Activated gamma-delta T cell treated with Interleukin-2 at 50 U/mL for 16 hours (primary cell): ENCODE results near the gene PAX2.

Source experiments
- DNase-seq: peaks from one replicate; pipeline ENCODE4 v3.0.0-alpha.2; 2020

Gene PAX2

DNA sequence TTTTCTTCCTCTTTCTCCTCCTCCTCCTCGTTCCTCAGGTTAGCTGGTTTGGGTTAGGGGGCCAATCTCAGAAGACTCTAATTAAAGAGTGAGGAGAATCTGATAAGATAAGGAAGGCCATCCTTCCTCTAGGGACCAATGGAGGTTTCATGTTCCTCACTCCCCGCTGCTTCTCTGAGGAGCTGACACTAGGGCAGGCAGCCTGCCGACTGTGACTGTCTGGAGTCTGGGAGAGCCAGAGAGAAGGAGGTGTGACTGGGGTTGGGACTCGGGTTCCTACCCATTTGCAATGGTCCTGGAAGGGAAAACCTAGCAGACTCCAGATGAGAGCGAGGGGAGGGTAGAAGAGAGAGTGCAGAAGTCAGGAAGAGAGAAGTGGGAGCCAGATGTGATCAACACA is 15.3 kb downstream of the PAX2 start:
- DNase-seq, result no peak

DNA sequence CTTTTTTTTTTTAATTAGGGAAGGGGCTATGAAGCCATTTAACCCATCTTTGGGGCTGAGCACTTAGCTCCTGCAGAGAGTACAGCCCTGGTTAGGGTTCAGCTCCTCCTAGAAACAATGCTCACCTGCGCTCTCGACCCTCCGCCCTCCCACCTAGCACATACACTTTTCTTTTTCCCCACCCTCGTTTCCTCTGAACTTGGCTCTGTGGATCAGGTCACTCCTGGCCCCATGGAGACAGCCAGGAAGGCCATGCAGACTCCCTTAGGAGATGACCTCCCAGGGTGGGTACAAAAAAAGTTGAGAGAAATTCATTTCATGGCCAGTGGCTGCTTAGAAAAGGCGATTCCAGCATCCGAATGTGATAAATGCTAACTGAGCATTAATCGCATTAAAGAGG is 15.8 kb downstream of the PAX2 start:
- DNase-seq, result no peak

DNA sequence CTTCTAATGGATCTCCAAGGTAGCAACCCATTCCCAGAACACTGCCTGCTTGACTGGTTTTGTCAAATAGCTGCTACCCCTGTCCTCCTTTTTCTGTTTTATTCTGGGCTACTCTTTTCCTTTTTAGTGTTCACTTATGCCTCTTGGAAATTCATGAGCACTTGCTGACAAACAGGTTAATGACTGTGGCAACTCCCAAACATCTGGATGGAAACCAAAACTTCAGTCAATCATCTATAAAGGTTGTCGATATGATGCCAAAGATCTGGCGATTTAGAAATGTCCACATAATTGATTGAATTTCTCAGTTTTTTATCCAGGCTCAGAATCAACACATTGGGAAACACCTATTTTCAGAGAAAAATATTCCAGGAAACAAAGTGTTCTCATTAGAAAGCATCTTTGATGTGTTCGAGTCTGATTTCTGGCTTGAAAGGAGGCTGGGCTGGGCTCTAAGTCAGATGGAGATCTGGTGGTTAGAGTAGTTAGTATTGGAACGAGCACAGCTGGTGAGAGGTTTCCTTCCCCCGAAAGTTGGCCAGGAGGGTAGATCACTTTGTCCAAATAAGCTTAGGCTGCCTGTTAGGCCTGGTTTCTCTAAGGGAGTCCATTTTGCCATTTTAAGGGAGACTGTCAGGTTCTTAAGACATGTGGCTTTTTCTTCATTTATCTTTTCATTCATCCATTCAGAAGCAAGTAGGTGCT is 17.8 kb downstream of the PAX2 start:
- DNase-seq, result no peak

DNA sequence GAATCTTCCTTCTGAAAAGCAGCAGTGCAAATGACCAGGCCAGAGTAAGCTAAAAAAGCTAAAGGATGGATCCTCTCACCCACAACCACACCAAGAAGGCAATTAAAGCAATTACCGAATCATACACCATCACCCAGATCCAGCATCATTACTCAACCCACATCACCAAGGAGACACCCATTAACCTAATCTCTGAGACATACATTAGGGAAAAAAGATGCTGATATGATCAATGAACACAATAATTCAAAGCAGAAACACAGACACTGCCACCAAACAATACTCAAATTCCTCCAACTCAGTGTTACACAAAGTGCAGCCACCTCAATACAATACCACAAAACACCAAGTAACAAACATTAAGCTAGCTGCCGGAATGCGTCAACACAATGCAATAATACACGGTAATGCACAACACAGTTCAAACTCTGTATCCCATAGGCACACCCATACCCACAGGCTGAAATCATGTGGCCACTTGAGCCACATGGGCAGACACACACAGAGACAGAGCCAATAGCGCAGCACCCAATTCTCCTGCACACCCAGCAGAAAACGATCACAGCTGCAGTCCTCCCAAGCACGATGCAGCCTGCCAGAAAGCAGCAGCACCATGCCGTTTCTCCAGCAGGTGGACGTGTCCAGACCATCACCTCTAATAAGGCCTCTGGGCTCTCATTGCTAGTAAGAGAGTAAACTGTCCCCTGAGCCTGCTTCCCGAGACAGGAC is 21.5 kb downstream of the PAX2 start:
- DNase-seq, result no peak

DNA sequence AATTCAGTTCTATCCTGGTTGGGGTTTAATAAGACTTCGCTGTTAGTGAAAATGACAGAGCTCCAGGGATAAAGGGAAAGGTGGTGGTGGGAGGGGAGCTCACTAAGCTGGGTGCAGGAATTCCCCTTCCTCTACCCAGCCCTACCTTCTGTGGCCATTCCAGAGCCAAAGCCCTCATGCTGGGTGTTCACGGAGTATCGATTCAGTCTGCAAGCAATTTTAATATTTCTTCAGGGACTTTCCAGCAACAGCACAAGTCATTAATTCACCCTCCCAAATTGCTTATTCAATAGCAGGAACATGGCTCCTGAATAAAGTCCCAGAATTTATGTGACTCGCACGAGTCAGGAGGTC is 22.0 kb downstream of the PAX2 start:
- DNase-seq, result no peak

DNA sequence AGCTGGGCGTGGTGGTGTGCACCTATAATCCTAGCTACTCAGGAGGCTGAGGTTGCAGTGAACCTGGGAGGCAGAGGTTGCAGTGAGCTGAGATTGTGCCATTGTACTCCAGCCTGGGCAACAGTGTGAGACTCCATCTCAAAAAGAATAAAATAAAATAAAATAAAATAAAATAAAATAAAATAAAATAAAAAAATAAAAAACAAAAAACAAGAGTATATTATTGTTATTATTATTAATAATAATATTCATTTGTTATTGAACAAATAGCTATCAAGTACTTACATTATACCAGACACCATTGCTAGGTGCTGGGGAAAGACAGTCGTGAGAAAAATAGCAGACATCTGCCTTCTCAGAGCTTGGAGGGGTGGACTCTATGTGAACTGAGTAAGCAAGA is 24.1 kb downstream of the PAX2 start:
- no peak for DNase-seq

DNA sequence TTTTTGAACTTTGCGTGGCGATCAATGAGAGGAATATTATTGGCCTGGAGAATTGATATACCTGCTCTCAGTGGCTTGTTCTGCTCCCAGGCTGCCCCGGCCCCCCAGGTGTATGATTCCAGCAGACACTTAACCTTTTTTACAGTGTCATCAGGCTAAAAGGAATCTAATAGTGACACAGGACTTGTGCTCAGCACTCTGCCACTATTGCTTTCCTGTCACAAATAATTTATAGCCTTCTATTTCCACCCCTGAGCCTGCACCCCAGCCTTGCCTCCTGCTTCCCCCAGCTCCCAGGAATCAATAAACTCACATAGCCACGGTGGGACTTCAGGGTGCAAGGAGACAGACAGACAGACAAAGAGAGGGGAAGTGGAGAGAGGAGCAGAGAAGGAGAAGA is 28.3 kb downstream of the PAX2 start:
- DNase-seq, result no peak

DNA sequence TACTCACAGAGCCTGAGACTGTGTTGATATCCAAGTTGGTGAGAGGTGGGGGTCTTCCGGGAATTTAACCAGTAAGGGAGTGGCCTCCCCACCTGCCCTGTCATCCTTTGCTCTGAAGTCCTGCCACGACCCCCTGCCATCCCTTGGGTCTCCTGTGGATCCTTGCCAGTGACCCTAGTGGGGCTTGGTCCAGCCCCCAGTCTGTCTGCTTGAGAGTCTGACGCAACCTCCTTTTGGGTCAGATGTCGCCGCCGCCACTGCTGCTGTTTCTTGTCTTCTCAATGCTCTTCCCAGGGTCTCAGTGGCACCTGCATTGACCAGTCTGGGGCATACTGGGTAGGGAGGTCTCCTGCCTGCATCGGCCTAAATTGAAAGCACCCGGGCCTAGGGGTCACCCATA is 28.8 kb downstream of the PAX2 start:
- DNase-seq, result no peak

DNA sequence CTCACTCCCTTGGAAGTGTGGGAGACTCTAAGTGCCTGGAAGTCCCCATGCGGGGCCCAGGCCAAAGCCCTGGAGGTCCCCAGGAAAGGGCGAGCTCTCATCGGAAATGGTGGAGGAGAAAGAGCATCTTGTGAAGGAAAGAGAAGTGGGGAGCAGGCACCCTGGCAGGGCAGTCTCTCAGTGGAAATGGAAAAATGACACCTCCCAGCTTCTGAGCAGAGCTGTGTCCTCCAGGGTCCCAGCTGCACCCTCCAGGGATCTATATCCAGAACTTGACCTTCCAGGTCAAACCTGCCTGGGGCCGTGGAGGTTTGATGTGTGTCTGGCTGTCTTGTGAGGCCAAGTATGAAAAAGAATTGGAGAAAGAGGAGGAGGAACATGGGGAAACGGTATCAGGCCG is 29.5 kb downstream of the PAX2 start:
- DNase-seq, result no peak

DNA sequence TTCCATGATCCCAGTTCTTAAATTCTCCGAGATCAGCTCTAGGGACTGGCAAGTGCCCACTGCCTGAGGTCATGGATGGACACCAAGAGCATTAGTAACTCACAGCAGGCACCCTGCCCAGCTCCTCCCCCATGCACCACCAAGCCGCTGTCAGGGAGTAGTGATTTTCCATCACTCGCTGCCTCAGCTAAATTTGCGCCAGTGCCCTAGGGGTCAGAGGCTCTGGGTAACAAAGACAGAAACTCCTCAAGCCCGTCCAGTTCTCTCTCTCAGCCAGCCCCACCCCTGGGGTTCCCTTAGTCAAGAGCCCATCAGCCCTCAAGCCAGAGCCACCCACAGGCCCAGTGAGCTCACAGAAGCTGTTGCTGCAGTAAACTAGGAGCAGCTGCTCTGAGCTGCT is 30.0 kb downstream of the PAX2 start:
- DNase-seq, result no peak

DNA sequence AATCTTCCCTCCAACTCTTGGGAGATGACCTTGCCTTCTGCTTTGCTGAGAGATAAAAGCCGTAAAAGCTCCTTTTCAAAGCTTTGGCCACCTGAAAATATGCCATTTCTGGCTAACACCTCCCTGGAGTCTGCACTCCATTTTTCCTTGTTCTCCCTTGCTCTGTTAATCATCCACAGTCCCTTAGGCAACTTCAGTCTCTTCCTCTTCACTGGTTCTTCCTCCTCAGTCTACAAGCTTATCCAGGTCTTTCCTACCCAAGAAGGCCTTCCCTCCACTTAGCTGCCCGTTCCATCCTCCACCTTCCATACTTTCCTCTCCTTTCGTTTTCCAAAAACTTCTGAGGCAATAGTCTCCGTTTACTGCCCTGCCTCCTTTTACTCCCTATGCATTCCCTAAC is 30.5 kb downstream of the PAX2 start:
- DNase-seq, result no peak

DNA sequence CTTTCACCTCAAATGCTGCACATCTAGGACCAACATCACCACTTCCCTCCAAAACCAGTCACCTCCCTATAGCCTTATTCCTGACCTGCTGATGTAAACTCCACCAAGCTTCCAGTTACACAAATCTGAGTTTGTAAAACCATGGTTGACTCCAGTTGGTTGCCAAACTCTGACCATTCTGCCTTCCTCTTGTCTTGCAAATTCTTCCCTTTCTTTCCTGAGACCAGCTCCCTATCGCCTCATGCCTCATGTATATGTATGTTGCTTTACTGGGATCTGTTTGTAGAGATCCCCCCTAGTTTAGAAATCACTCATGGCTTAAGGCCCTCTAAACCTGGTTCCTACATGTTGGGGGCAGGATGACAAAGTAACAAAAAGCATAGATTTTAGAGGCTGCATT is 31.3 kb downstream of the PAX2 start:
- DNase-seq, result no peak

DNA sequence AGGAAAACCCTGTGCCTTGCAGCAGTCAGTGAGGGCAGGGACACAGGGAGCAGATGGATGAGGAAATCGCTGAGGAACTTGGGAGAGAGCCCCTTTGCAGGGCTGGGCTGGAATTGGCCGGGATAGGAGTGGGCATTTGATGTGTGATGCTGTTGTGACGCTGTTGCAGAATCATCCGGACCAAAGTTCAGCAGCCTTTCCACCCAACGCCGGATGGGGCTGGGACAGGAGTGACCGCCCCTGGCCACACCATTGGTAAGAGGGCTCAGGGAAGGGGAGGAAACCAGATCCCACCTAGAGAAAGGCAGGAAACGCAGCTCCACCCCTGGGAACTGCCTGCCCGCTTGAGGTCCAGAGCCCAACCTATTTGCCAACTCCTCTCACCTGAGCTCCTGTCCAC is 33.9 kb downstream of the PAX2 start:
- no peak for DNase-seq

DNA sequence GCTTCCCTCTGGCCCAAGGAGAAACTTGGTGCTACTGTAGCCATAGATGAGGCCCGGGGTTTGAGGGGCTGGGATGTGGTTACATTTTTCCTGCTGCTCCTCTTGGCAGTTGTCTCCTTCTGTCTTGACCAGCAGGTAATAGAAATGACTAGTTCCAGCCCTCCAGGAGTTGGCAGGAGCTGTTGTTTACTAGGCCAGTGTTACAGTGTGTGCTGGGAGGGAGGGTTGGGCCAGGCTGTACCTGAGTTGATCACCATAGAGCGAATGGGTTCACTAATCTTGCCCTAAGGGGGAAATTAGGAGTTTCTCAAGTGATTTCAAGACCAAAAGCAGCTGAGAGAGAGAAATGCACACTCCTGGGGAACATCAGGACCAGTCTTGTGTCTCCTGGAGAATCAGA is 34.9 kb downstream of the PAX2 start:
- no peak for DNase-seq

DNA sequence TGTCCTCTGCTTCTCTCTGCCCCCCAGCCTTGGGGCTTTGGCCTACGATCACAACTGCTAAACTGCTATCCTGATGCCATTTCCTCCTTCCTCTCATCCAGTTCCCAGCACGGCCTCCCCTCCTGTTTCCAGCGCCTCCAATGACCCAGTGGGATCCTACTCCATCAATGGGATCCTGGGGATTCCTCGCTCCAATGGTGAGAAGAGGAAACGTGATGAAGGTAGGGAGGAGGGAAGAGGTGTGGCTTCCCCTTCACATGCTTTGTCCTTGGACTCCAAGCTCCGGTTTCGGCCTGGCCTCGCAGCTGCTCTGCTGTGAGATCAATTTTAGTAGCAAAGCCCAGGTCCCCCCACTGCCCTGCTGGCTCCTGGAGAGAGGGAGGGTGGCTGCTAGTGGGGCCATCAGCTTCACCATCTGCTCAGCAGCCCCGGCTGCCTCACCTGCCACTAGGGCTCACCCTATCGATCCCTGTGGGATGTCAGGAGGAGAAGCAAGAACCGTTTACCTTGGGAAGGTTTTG is 35.8 kb downstream of the PAX2 start:
- no peak for DNase-seq

DNA sequence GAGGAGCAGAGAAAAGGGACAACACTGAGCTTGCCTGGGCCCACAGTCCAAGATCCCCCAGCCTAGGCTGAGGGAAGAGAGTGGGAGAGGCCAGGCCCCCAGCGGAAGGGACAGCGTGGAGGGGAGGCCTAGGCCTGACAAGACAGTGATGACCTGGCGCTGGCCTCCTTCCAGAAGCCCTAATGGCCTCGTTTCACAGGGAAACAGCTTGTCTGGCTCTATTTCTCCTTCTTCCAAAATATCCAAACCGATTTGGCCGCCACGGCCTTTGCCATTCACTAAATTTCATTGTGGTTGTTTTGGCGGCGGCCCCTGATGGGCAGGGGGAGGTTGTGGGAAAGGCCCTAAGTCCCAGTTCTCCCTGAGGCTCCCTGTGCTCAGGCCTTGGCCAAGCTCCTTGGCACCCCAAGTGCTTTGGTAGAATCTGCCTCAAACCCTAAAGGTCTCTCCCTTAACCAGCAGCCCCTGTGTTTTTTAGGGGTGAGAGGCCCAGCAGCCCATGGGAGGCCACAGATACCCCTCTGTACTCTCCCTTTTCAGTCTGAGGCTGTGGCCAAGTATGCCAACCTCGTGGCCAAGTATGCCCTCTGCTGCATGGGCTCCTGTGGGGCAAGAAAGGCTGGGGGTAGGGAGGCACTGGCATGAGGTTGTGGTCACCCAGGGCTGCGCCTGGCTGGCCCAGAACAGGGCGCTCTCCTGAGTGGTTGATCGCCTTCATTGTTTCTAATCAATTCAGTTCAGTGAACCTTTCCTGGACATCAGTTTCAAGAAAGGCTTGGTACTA is 37.3 kb downstream of the PAX2 start:
- no peak for DNase-seq

DNA sequence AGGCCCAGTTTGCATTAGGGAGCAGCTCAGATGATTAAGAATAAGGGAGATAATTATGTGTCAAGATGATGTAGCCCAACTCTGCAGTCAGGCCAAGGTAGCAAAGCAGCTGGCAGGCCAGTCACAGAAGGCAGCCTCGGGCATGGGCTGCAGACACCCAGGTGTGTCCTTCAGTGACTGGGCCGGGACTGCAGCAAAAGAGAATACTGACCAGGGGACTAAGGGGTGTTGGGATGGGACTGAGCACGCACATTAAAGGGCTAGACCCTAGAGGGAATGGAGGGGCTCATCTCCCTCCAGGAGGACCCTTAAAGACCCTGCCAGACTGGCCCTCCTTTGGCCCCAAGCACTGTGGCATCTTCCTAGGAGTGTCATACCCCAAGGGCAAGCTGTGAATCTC is 38.7 kb downstream of the PAX2 start:
- DNase-seq, result no peak

DNA sequence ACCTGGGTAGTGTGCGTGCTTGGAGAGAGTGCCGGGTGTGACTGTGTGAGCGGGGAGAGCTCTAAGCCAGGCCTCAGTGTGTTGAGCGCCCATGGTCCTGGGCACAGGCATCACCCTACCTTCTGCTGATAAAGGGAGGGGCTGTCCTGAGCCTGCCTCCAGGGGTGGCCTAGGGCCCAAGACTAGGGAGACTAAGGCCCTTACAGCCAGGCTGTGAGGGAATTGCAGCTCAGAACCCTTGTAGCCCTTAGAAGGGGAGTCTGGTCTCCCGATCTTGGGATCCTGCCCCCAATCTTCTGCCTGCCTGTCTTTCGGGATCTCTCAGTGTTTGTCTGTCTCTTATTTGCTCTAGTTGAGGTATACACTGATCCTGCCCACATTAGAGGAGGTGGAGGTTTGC is 41.2 kb downstream of the PAX2 start:
- DNase-seq, result no peak

DNA sequence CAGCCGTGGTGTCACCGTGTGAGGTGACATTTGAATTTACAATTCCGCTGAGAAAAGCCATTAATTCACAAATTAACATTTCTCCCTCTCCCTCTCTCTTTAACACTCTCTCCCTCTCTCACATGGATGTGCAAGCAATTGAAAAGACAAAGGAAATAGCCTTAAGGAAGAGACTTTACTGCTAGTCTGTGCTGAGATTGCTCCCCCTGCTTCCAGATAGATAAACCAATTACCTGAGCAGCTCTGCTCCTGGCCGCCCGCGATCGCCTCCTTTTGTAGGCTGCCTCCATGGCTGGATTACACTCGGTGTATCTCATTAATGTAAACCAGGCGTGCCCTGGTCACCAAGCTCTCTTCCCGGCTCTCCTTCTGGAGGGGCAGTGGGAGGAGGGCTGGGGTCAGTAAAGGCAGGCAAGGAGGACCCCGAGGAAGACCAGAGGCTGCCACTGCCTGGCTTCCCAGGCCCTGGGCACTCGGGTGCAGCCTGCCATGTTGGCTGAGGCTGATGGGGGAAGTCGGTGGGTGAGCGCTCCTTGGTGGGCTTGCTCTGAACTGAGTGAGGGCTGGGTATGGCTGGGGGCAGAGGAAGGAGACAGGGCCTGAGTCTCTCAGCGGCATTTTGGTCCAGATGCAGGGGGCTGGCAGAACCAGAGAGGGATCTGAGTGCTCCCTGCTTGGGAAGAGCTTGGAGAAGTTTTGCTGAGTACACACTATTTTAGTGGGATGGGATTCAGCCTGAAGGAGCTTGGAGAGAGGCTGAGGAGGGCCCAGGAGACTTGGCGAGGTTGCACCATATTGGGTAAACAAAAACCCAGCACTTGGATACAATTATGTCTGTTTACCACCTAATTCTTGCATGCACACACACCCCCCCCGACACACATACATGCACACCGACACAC is 42.9 kb downstream of the PAX2 start:
- DNase-seq, result no peak

DNA sequence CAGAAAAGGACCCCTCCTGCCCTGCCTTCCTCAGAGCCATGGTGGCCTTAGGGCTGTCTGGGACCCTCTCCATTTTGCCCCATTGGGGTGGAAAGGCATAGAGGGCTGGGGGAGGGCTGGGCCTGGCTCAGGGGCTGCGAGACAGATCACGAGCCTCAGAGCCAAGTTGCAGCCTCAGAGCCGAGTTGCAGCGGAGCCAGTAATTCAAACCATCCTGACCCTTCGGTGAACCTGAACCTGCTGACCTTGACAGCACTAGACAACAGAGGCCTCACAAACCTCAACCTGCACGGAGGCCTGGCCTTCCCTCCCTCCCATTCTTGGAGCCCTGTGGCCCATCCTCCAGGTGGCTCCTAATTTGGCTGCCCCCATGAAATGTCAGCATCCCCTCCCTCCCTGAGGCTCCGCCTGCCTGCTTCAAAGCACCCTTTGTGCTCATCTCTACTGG is 45.4 kb downstream of the PAX2 start:
- DNase-seq, result no peak

DNA sequence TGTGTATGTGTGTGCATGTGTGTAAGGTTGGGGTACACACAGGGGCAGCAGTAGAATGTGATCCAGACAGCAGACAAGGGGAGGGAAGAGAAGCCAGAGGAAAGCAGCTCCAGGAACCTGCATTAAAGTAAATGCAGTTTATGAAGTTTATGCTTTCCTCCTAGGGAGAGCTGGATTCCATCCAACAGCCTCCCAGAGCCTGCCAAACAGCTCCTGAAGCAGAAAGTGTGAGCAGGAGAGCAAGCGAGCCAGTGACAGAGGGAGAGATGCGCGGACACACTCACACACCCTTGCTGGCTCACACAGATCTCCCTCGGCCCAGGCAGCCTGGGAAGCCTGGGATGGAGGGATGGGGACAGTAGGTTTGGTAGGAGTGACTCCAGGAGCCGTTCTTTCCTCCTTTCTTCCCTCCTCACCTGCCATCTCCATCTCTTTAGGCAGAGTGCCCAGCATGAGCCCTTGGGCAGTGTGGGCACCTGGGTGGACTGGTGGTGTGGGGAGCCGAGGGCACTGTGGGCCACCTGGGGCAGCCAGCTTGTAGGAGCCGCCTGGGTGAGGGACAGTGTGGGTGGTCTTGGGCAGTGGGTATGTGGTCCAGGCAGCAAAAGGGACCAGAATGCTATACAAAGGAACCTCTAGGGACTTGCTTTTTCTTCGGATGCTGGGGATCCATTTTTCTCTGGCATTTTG is 46.1 kb downstream of the PAX2 start:
- DNase-seq, result no peak

DNA sequence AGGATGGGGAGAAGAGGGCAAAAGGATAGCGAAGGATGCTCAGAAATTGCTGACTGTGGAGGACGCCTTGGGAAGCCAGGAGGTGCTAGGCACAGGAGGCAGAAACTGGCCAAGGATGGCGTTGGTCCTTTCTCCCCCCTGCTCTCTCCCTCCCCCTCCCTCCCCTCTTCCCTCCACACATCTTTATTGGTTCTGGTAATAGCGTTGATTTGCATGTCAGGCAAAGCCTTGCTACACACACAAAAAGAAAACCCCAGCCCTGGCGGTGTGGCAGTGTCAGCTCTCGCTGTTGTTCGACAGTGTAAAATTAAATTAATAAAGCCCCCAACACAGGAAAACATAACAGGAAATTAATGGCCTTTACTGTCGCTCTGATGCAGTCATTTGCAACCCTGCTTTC is 47.2 kb downstream of the PAX2 start:
- no peak for DNase-seq
